GM19025 (cell line): ENCODE results near the gene MYOM1.

Experiments
- ATAC-seq: cut with Tn5 transposase; IDR thresholded peaks from one replicate; pipeline ENCODE4 v1.9.1; 2021; ENCODE audit warnings: mild to moderate bottlenecking, low read depth, moderate library complexity; ENCODE audit not compliant: unreplicated experiment

The MYOM1 gene

DNA sequence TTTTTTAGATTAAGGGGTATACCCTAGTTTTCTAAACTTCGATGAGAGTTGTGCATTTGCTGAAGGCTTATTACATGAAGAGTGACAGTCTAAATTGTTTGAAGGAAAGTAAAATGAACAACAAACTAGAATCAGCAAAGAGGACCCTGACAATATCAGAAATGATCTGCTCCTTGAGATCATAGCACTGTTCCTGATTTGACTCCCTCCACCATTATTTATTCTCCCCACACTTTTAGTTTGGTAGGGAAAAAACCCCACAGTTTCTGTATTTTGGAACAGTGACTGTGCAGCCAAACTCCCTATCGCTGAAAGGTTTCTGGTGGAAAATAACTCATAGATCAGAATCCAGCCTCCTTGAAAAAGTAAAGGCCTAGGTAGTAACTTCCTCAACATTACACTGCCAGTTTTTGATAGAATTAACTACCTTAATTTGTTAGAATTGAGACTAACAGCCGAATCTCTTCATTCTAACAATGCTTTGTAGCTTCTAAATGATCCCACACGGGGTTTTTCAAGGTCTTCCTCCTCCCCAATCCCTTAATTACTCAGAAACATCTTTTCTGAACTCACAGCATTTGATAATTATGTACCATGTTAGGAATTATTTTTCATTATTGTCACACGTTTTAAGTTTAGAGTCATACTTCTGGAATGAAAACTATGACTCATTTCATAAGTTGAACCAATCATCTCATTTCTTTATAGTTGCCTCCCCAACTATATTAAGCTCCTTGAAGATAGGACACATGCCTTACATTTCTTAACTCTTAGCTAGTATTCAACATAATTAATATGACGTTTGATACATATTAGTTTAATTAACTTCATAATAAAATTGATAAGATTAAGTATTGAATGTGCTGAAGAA, 30.7 kb upstream of the MYOM1 start:
- no peak for ATAC-seq

DNA sequence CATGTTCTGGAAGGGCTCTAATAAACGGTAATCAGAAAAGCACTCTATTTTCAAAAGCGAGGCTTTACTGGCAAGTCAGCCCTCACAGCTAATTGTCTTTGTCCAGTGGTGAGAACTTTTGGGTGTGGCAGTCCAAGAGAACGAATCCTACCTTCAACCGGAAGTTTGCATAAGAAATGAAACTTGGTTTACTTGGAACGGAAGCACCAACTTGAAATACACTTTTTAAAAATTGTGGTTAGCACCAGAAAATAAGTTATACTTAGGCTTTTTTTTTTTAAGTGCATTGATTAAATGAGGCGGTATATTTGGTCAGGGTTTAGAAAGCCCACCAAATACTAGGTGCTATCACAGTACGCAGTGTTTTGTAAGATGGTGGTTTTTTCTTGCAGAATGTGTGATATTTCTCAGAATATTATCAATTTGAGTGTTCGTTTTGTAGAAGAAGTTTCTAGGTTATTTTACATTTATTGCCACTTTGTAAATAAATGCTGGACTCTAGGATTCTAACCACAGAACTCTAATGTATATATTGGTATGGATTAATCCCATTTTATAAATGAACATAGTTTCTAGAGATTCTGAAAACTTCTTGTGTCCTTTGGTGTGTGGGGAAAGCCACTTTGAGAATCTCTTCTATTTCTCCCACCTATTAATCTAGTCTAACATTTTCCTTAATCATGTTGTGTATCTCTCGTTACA, 29.0 kb upstream of the MYOM1 start:
- no peak for ATAC-seq

DNA sequence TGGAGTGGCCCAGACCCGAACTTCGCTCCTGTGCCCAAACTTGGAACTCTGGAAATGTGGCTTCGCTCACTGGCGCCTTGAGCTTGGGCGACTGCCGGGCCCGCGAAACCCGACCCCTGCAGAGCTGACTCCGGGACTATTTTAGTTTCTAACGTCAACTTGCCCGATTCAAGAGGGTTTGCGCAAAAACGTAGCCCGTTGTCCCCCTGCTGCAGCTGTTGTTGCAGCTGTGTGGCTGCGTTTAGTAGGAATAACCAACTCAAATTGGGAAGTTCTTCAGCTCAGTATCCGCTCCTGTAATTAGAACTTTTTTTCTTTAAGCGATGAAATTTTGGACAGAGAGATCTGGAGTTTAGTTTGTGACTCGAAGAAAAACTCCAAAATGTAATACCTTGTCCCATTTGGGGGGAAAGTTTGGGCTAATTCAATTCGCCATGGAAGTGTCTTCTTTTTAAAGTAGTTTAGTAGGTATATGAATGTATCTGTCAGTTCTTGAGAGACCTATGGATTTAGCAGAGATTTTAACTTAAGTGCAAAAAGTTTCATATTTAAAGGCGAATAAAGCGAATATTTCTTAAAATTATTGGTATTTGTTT, 28.4 kb upstream of the MYOM1 start:
- no peak for ATAC-seq

DNA sequence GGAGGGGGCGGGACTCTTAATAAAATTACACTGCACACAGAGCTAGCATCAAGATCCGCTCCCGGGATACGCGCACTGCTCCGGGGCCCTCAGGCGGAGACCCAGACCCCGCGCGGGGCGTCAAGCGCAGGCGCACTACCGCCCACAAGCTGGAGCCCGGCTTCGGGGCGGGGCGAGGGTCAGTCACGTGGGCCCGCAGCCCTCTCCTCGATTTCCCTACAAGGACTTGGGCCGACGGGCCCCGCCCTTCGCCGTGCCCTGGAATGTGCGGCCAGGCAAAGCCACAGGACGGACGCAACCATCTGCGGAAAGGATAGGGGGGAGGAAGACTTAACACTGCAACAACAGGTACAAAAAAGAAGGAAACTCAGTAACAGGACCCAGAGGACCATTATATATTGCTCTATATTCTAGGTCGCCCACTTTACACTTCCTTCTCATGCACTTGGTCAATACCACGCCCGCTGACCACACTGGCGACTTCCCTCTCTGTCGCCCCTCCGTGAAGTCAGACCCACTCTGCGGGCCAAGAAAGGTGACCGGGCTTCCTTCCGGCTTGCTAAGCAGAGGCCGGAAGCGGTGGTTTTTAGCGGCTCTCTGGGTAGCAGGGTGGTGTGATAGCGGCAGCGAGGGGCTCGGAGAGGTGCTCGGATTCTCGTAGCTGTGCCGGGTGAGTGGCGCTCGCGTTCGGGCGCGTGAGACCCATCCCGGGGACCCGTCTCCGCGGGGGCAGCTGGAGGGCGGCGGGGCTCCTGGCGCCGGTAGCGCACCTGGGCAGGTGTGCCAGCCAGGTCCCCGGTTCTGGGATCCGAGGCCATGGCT, 27.7 kb upstream of the MYOM1 start, which contains the start of gene MYL12A:
TSS of gene MYL12A (plus strand) at position 562 of the 822 bp plus-strand sequence. CDS start 5,447 bp downstream, outside the sequence.
- peak; percentile 76 for ATAC-seq

DNA sequence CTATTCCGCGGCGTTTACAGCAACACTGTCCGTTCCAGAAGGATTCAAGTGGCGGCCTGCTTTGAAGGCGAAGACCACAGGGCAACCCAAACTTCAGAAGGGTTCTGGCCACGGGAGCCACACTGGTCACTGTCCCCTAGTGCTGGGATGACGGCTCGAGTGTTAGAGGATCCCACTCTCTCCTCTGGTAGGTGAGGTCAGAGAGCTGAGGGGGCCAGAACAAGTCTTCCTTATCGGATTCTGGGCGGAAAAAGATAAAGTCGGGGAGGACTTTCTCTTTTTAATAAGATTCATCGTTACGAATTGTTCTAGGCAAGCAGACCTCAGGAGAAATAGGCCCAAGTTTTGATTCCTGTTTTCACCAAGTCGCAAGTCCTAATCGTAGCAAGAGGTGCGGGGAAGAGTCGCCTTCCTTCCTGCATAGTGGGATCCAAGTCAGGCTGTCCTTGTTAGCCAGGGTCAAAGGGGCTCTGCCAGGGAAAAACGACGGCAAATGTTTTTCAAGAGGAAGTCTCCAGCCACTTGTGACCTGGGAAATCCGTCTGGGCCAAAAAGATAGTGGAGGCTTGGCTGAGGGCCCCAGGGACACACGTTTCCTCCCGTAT, 27.0 kb upstream of the MYOM1 start:
- no peak for ATAC-seq

DNA sequence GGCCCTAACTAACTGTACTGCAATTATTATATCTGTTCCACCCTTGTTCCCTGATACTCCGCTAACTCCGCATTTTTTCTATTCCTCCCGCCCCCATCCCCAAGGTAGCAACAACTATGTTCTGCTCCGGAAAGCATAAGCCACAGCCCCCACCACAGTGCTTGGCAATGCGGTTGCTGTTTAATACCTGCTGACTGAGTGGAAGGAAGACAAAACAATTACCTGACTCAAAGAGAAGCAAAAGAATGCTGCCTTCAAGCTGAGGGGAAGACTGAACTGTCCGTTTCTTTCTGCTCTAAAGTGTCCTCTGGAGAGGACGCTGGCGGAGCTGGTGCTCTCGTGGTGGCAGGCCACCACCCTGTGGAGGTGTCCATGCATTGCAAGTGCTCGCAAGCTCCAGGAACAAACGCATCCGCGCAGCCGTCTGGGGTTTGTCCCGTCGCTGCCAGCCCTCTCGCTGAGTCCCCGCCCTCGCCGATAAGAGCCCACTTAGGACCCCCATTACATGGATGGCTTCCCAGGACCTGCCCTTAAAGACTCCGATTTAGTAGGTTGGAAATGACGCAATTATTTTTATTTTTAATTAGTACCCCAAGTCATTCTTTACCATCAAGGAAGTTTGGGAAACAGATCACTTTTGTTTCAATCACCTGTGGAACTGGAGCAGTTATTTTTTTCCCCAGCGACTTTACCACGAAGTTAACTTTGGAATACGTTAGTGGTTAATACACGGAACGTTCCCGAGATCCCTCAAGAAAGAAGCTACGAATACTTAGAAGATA, 26.3 kb upstream of the MYOM1 start:
- peak; percentile 31 for ATAC-seq

DNA sequence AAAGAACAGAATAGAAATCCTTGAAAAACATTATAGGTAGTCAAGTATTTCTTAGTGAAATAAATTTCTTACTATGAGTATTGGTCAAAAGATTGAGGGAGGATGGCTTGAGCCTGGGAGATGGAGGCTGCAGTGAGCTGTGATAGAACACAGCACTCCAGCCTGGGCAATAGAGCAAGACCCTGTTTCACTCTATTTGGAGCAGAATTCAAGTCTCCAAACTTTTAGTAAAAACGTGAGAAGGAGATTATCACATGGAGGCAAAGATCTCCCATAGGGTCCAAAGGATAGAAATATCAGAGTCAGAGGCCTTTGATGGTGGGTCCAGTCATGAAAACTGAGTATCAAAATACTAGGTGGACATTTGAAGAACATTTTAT, 25.4 kb upstream of the MYOM1 start:
- no peak for ATAC-seq

DNA sequence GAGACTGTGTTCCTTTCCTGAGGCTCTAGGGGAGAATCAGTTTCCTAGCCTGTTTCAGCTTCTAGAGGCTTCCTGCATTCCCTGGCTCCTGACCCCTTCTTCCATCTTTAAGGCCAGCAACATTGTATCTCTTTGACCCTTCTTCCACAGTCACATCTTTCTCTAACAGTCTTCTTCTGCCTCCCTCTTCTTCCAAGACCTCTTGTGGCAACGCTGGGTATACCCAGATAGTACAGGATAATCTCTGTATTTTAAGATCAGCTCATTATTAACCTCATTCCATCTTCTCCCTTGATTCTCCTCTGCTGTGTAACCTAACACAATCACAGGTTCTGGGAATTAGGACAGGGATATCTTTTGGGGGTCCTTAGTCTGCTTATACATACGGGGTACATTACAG, 19.0 kb upstream of the MYOM1 start:
- ATAC-seq: no peak

DNA sequence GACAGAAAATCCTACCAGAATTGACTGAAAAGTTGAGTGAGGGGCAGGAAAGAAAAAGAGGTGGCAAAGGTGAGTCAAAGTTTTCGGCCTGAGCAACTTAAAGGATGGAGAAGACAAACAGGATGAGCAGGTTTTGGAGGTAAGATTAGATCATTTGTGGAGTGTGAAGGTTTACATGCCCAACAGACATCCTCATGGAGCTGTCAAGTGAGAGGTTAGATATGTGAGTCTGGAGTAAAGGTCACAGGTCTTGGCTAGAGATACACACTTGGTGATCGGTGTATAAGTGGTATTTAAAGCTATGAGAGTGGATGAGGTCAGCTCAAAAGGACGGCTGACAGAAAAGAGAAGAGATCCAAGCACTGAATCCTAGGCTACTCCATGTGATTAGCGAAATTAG, 16.7 kb upstream of the MYOM1 start:
- ATAC-seq: no peak

DNA sequence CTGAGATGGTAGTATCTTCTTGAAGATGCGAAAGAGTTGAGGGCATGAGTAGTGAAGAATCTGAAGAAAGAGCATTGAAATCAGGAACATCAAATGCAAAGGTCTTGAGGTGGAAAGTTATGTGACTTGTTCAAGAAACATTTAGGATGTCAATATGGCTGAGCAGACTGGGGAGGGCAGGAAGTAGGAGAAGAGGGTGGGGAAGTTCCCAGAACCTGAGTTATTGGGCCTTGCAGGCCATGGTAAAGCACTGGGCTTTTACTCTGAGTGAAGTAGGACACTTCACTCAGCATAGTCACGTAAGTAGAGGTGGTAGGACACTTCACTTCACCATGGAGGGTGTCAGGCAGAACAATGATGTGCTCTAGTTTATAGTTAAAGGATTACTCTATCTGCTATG, 16.1 kb upstream of the MYOM1 start:
- no peak for ATAC-seq

DNA sequence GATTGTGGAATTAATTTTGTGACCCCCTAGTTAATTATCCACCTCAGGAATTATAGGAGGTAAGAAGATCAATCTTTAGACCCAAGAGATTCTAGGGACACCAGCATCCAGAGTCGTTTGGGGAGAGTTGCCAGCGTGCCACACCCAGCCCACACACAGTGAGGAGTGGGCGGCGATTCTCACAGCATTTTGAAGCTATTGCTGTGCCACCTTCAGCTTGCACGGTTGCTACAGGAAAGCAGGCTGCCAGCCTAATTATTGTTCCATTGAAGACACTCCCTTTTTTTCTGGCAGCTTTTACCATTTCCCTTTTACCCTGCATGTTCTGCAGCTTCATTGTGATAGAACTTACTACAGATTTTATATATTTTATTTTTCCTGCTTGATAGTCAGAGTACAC, 14.7 kb upstream of the MYOM1 start:
- ATAC-seq: no peak

DNA sequence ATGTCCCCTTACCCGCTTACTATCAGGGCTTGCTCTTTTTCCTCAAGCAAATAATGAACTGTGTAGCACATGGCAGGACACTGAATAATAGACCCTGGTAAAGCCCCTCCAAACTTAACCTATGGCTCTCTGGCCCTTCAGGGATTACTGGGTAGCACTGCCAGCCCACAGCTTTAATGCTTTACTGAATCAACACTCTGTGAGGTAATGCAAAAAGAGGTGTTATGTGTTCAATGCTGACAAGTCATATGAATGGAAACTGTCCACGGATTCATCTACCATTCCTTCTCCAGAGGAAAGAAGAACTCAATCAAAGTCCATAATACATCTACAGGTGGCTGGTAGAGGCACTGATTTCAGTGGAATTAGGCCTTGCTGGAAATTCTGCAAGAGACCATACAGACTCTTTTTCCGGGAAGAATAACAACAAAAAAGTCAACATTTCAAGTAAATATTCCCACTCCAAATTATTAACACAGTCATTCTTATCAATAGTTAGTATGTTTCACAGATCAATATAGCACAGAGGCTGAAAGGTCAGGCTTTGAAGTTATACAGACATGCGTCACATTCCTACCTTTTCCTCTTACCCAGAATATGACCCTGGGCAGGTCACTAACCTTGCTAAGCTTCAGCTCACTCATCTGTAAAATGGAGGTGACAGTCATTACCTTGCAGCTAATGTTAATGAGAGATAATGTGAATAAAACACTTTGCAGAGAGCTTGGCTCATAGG, 13.8 kb upstream of the MYOM1 start:
- ATAC-seq: no peak

DNA sequence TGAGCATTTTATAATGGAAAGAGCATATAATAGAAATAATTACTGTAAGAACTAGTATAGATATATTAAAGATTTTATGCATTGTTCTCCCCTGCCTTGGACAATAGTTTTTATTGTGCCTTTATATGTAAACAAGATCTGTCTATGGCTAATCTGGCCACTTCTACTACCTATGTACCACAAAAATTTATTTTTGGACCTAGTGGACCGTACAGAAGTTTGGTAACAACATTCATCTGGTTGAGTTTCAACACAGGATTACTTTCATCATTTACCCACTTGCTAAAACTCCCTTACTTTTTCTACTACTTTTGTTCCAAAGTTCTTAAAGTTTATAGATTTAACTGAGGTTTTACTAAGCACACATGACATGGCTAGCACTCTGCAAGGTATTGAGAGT, 13.2 kb upstream of the MYOM1 start:
- no peak for ATAC-seq

DNA sequence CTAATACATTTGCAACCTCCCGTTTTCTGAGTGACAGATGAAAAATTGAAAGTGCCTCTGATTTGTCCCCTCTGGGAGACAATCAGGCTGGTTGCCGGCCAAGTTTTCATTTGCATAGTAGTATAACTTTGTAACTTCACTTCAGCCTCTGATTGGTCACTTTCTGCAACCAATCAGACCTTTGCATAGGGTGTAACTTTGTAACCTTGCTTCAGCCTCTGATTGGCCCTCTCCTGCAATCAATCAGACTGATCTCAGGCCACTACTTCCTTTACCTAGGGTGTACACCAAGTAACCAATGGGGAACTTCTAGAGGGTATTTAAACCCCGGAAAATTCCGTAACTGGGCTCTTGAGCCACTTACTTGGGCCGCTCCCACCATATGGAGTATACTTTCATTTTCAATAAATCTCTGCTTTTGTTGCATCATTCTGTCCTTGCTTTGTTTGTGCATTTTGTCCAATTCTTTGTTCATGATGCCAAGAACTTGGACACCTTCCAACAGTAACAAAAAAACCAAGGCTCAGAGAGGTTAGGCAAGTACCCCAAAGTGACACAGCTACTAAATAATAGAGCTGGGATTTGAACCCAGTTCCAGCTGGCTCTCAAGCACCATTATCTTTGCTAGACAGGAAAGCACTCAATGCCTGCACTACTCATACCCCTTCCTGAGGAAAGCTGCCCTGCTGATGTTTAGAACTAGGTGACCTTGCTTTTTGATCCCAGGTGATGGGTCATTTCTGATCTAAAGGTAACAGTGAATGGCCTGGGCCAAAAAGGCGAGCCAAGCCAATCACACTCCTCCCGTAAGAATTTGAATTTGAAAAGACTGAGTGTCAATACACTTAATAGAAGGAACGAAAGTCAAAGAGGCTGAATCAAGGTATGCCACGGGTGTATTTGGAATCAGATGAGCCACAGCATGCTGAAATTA, 10.9 kb upstream of the MYOM1 start:
- no peak for ATAC-seq

DNA sequence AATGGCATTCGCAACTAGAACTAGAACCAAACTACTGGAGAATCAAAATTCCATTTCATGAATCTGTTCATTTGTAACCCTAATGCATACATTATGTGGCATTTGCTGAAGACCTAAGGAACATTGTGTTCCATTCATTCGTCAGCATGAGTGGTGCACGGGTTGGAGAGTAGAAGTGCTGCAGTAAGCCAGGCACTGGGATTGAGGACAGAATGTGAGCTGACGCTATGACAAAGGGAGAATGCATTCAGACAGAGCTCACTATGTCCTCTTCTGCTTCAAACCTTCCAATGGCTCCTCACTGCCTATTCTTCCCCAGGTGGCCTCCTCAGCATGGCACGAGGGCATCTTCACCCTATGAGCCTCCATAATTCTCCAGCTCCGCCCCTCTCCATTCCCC, 6.3 kb upstream of the MYOM1 start:
- no peak for ATAC-seq

DNA sequence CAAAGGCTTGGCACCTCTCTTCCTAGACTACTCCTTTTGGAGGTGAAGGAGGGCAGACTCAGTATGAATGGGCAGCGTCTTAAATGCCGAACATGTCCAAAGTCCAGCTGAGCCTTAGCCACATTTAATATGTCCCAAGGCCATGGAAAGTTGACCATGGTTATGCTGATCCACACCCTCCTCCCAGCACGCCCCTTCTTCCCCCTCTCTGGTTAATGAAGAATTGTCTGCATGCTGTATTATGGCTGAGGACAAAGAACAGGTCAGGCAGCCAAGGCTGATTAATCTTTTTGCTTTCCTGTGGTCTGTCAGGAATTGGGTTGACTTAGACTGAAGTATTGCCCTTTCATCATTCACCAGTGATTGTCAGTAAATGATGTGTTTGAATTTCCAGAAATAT, 5.8 kb upstream of the MYOM1 start:
- no peak for ATAC-seq

DNA sequence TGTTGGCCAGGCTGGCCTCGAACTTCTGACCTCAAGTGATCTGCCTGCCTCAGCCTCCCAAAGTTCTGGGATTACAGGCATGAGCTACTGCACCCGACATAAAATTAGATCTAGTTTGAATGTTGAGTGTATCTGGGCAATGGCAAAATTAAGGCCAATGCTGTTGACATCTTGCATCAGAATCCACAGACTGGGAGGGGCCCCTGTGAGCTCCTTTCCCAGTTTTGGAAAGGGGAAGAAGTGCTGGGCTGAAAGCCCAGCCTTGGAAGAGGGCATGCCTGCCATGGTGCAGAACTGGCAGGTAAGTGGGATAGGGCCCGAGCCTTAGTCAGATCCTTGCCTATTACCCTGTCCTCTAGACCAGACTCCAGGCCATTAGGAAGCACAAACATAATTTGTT, 4.5 kb upstream of the MYOM1 start:
- ATAC-seq: no peak

DNA sequence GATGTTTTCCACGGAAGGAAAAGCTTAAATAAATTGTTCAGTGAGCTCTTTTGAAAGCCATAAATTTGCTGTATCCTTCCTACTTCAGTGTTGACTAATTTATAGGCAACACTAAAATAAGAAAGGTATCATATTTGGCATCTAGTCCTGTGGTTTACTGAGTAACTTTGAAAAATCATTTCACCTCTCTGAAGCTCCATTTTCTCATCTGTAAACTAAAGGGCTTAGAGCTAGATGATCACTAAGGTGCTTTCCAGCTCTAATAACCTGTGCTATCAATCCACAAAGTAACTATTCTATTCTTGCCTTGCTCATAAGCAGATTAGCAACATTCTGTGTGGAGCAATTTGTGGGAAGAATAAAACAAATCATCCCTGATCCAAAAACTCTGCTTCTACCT, 3.6 kb upstream of the MYOM1 start:
- no peak for ATAC-seq
